Gastrocnemius medialis (tissue), 4 donors: ENCODE data around the gene GABRR2.

ENCODE experiments used
- CTCF ChIP-seq, 5 experiments: fragments of 450-650 bp in 3 of 5; fragments of 200-600 bp in 2 of 5; sonication (generic) in 2 of 5; IDR thresholded peaks in 4 of 5; conservative IDR thresholded peaks in 1 of 5; 1 replicate in 4 of 5; 2 replicates in 1 of 5; pipeline ENCODE4 v1.5.1; 2016 to 2019; ENCODE audit warnings: antibody characterized with exemption in 5 of 5, mild to moderate bottlenecking in 3 of 5, moderate library complexity in 3 of 5
- POLR2A ChIP-seq, 2 donors: fragments of 450-650 bp; IDR thresholded peaks; one replicate each; pipeline ENCODE4 v1.6.1; 2017; ENCODE audit warnings: antibody characterized with exemption in 2 of 2, mild to moderate bottlenecking in 2 of 2, moderate library complexity in 2 of 2

DNA sequence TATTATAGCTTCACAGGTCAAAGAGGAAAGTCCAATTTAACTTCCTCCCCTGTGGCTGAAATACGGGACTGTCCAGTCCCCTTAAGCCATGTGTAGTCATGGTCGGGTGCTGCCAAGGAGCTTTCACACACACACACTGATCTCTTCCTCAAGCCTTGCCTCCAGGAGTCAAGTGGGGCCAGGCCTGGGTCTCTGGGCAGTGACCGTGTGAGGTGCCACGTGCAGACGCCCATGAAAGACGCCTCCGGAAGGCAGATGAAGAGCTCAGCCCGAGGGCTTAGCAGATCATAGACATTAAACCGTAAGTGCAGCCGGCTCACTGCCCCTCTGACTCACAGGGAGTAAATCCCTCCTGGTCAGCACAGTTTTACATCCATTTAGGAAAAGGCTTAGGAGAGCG, 4.2 kb downstream of the GABRR2 start:
- TF ChIP-seq CTCF (IDR thresholded peaks at IDR 0.05 in 4 of 5, conservative IDR thresholded peaks at IDR 0.05 in 1 of 5) (no peak), POLR2A (IDR thresholded peaks at IDR 0.05) (no peak)
